HG03045 (cell line): ENCODE data around the gene ATP13A5.

Source experiments
- ATAC-seq: cut with Tn5 transposase; IDR thresholded peaks from one replicate; pipeline ENCODE4 v1.9.1; 2021; ENCODE audit warnings: mild to moderate bottlenecking, moderate library complexity; ENCODE audit not compliant: unreplicated experiment

The ATP13A5 gene

GRCh38 chr3:193270451-193270850 is 108.1 kb downstream of the ATP13A5 start:
- no peak for ATAC-seq

GRCh38 chr3:193269343-193270028 is 109.1 kb downstream of the ATP13A5 start:
- no peak for ATAC-seq

- ATAC-seq, result no peak
Observed at GRCh38 chr3:193262707-193263106, 115.8 kb downstream of the ATP13A5 start.

- ATAC-seq, result no peak
Observed at GRCh38 chr3:193261970-193262369, 116.6 kb downstream of the ATP13A5 start.

- no peak for ATAC-seq
Observed at GRCh38 chr3:193253986-193254660, 124.4 kb downstream of the ATP13A5 start.

GRCh38 chr3:193250492-193250891 is 128.1 kb downstream of the ATP13A5 start:
- no peak for ATAC-seq

GRCh38 chr3:193248848-193249468 is 129.6 kb downstream of the ATP13A5 start:
- ATAC-seq, result no peak

- no peak for ATAC-seq
Observed at GRCh38 chr3:193243571-193243970, 135.0 kb downstream of the ATP13A5 start.

GRCh38 chr3:193241716-193242115 is 136.8 kb downstream of the ATP13A5 start:
- no peak for ATAC-seq

- peak; percentile 68 for ATAC-seq
Observed at GRCh38 chr3:193240850-193241706, 137.5 kb downstream of the ATP13A5 start, which contains the start of gene PLAAT1. Gene PLAAT1, plus strand, starts transcription at chr3:193241222. Its CDS starts 14,429 bp downstream, at chr3:193255651.

GRCh38 chr3:193240436-193240849 is 138.1 kb downstream of the ATP13A5 start:
- no peak for ATAC-seq

- ATAC-seq, result no peak
Observed at GRCh38 chr3:193237030-193237429, 141.5 kb downstream of the ATP13A5 start.

GRCh38 chr3:193236599-193236998 is 142.0 kb downstream of the ATP13A5 start:
- ATAC-seq, result no peak

GRCh38 chr3:193231201-193231600 is 147.4 kb downstream of the ATP13A5 start:
- no peak for ATAC-seq

GRCh38 chr3:193230610-193231009 is 147.9 kb downstream of the ATP13A5 start:
- no peak for ATAC-seq

- ATAC-seq, result no peak
Observed at GRCh38 chr3:193229851-193230420, 148.6 kb downstream of the ATP13A5 start.

- no peak for ATAC-seq
Observed at GRCh38 chr3:193228206-193228605, 150.3 kb downstream of the ATP13A5 start.

- ATAC-seq, result no peak
Observed at GRCh38 chr3:193225302-193226125, 153.0 kb downstream of the ATP13A5 start.
